CD14-positive monocyte (primary cell): Measurements from ENCODE around the gene FOXA3. TPM values are rescaled to one million over a fixed set of nuclear protein-coding genes. Genes with fewer than 3 reads are reported as not detected.

Source experiments
- DNase-seq, 3 donors: peaks; one replicate each; pipeline ENCODE4 v3.0.0-alpha.2; 2011 to 2022
- H2AFZ ChIP-seq: 2 replicates; pipeline ENCODE4 v1.6.0; 2012; ENCODE audit warnings: mild to moderate bottlenecking, low read depth, low read length, inconsistent platforms; ENCODE audit not compliant: insufficient read depth, poor library complexity, severe bottlenecking
- H3K27ac ChIP-seq, 2 donors: 1 replicate in 1 of 2; 2 replicates in 1 of 2; pipeline ENCODE4 v1.5.1; 2012 to 2013; ENCODE audit warnings: low read length in 2 of 2, control low read depth in 1 of 2, inconsistent platforms in 1 of 2, low read depth in 1 of 2, mild to moderate bottlenecking in 1 of 2
- H3K27me3 ChIP-seq, 2 donors: one replicate each; pipeline versions ENCODE4 v1.6.0 to v1.6.1; 2011 to 2013; ENCODE audit warnings: low read length in 2 of 2; ENCODE audit not compliant: control insufficient read depth in 2 of 2, insufficient read depth in 2 of 2
- H3K36me3 ChIP-seq, 2 donors: replicated peaks in 1 of 2; 1 replicate in 1 of 2; 2 replicates in 1 of 2; pipeline versions ENCODE4 v1.5.1 to v1.6.1; 2012 to 2013; ENCODE audit warnings: low read length in 2 of 2, control low read depth in 1 of 2, inconsistent platforms in 1 of 2, mild to moderate bottlenecking in 1 of 2; ENCODE audit not compliant: insufficient read depth in 2 of 2, control insufficient read depth in 1 of 2
- H3K4me1 ChIP-seq, 2 donors: 1 replicate in 1 of 2; 2 replicates in 1 of 2; pipeline versions ENCODE4 v1.5.1 to v1.6.1; 2012 to 2013; ENCODE audit warnings: low read length in 2 of 2, control low read depth in 1 of 2, inconsistent platforms in 1 of 2, mild to moderate bottlenecking in 1 of 2, moderate library complexity in 1 of 2; ENCODE audit not compliant: insufficient read depth in 2 of 2, control insufficient read depth in 1 of 2
- H3K4me2 ChIP-seq: replicated peaks from 2 replicates; pipeline ENCODE3; 2012; ENCODE audit warnings: low read length, moderate library complexity, mild to moderate bottlenecking; ENCODE audit not compliant: poor library complexity, severe bottlenecking; ENCODE audit errors: extremely low read depth
- H3K4me3 ChIP-seq, 3 experiments: fragments of 200-600 bp in 1 of 3; sonication (generic) in 1 of 3; replicated peaks in 1 of 3; 1 replicate in 2 of 3; 2 replicates in 1 of 3; pipeline ENCODE4 v1.5.1; 2011 to 2013; ENCODE audit warnings: low read length in 3 of 3, mild to moderate bottlenecking in 3 of 3, control low read depth in 2 of 3, low read depth in 2 of 3, inconsistent platforms in 1 of 3, moderate library complexity in 1 of 3
- H3K79me2 ChIP-seq: 2 replicates; pipeline ENCODE4 v1.6.0; 2012; ENCODE audit warnings: mild to moderate bottlenecking, control low read depth, inconsistent platforms, low read length, moderate library complexity; ENCODE audit not compliant: insufficient read depth
- H3K9ac ChIP-seq: 2 replicates; pipeline ENCODE4 v1.6.0; 2017; ENCODE audit warnings: low read length, mild to moderate bottlenecking; ENCODE audit not compliant: insufficient read depth, poor library complexity, severe bottlenecking
- H3K9me3 ChIP-seq, 2 donors: replicated peaks in 1 of 2; 1 replicate in 1 of 2; 2 replicates in 1 of 2; pipeline versions ENCODE4 v1.5.1 to v1.6.1; 2012 to 2013; ENCODE audit warnings: low read length in 2 of 2, control low read depth in 1 of 2; ENCODE audit not compliant: control insufficient read depth in 1 of 2, insufficient read depth in 1 of 2
- H4K20me1 ChIP-seq: 2 replicates; pipeline ENCODE4 v1.6.0; 2012; ENCODE audit warnings: mild to moderate bottlenecking, low read length, control low read depth, moderate library complexity; ENCODE audit not compliant: insufficient read depth
- H3K27ac Mint-ChIP-seq, 7 donors: one replicate each; pipeline ENCODE4 v1.8.0; 2020; ENCODE audit warnings: mild to moderate bottlenecking in 7 of 7, mixed read lengths in 7 of 7, moderate library complexity in 6 of 7, inconsistent platforms in 2 of 7
- H3K27me3 Mint-ChIP-seq, 3 donors: one replicate each; pipeline ENCODE4 v1.8.0; 2021 to 2022; ENCODE audit warnings: low read depth in 3 of 3, mild to moderate bottlenecking in 3 of 3, mixed read lengths in 3 of 3, moderate library complexity in 3 of 3, inconsistent platforms in 1 of 3
- H3K36me3 Mint-ChIP-seq, 2 donors: one replicate each; pipeline ENCODE4 v1.8.0; 2020; ENCODE audit warnings: mixed read lengths in 2 of 2, inconsistent platforms in 1 of 2, mild to moderate bottlenecking in 1 of 2
- H3K4me1 Mint-ChIP-seq: one replicate; pipeline ENCODE4 v1.8.0; 2020; ENCODE audit warnings: mild to moderate bottlenecking, mixed read lengths
- H3K4me3 Mint-ChIP-seq, 2 donors: one replicate each; pipeline ENCODE4 v1.8.0; 2020; ENCODE audit warnings: mild to moderate bottlenecking in 2 of 2, mixed read lengths in 2 of 2, moderate library complexity in 1 of 2
- H3K9me3 Mint-ChIP-seq, 7 donors: one replicate each; pipeline ENCODE4 v1.8.0; 2020 to 2022; ENCODE audit warnings: mixed read lengths in 7 of 7, mild to moderate bottlenecking in 6 of 7, moderate library complexity in 6 of 7, inconsistent platforms in 2 of 7
- WGBS: methylation state at CpG from one replicate; pipeline ENCODE4 v1.1.5; 2013; ENCODE audit warnings: missing lambda C conversion rate; ENCODE audit not compliant: insufficient coverage; 5-methylcytosine and 5-hydroxymethylcytosine counted together
- intact Hi-C, 2 donors: fragments of 100-400 bp; cut with micrococcal nuclease; formaldehyde crosslinking; loops; one replicate each; pipeline versions ENCODE4 v1.15.0 to v1.15.1; 2023
- polyA plus RNA-seq, 3 donors: library from polyadenylated mRNA; depleted of rRNA in 1 of 3; unstranded in 2 of 3; stranded (reverse) in 1 of 3; fragments of 300-500 nt in 2 of 3; fragments of >200 nt in 1 of 3; fragmentation: Illumina TruSeq in 2 of 3; gene quantifications; 1 replicate in 2 of 3; 2 replicates in 1 of 3; pipeline ENCODE4 v1.2.3, GENCODE V29; 2012 to 2021
- TF ChIP-seq, protein P1 (sequence below): fragments of 200-600 bp; IDR thresholded peaks from one replicate; pipeline ENCODE4 v1.8.0; 2022; ENCODE audit warnings: antibody characterized with exemption, mild to moderate bottlenecking

Gene FOXA3
- polyA plus RNA-seq, 3 donors, result not detected

- Mint-ChIP-seq H3K36me3 (no peaks in the 10 kb centered on the region), H3K4me3 (no peak overlapping the region), H3K27ac (no peak overlapping the region), H3K4me1 (no peaks in the 10 kb centered on the region), H3K9me3 (no peaks in the 10 kb centered on the region), H3K27me3 (peaks cover 27 to 53% (median 37%) of the 10 kb centered on the region in 3 donors)
- no peaks in the 10 kb centered on the region for H3K4me1 ChIP-seq
- intact Hi-C loops, result no loop called here
- no peak overlapping the region for H3K9ac ChIP-seq
- DNase-seq, result no peak
- no peaks in the 10 kb centered on the region for H3K27me3 ChIP-seq
- H4K20me1 ChIP-seq, result no peaks in the 10 kb centered on the region
- H3K79me2 ChIP-seq, result no peaks in the 10 kb centered on the region
- H3K4me2 ChIP-seq, result no peak overlapping the region
- no CpG with 5 or more reads among the region's 4 CpGs for WGBS
- H2AFZ ChIP-seq, result no peak overlapping the region
- TF ChIP-seq, protein P1, sequence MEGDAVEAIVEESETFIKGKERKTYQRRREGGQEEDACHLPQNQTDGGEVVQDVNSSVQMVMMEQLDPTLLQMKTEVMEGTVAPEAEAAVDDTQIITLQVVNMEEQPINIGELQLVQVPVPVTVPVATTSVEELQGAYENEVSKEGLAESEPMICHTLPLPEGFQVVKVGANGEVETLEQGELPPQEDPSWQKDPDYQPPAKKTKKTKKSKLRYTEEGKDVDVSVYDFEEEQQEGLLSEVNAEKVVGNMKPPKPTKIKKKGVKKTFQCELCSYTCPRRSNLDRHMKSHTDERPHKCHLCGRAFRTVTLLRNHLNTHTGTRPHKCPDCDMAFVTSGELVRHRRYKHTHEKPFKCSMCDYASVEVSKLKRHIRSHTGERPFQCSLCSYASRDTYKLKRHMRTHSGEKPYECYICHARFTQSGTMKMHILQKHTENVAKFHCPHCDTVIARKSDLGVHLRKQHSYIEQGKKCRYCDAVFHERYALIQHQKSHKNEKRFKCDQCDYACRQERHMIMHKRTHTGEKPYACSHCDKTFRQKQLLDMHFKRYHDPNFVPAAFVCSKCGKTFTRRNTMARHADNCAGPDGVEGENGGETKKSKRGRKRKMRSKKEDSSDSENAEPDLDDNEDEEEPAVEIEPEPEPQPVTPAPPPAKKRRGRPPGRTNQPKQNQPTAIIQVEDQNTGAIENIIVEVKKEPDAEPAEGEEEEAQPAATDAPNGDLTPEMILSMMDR, result no peak
- H3K9me3 ChIP-seq, result no peaks in the 10 kb centered on the region
- no peak overlapping the region for H3K4me3 ChIP-seq
- H3K27ac ChIP-seq, result no peak overlapping the region
- H3K36me3 ChIP-seq, result no peaks in the 10 kb centered on the region
Observed at GRCh38 chr19:45917421-45918091, 53.4 kb downstream of the FOXA3 start.

- Histone ChIP-seq H3K27me3 (no peaks in the 10 kb centered on the region), H3K4me2 (no peak overlapping the region), H3K79me2 (no peaks in the 10 kb centered on the region), H2AFZ (no peak overlapping the region), H3K9ac (no peak overlapping the region), H4K20me1 (no peaks in the 10 kb centered on the region), H3K4me3 (no peak overlapping the region), H3K36me3 (no peaks in the 10 kb centered on the region), H3K27ac (no peak overlapping the region), H3K4me1 (no peaks in the 10 kb centered on the region), H3K9me3 (no peaks in the 10 kb centered on the region)
- no peak for DNase-seq
- no peak overlapping the region for H3K27ac Mint-ChIP-seq
- intact Hi-C loops, result no loop called here
- no peaks in the 10 kb centered on the region for H3K36me3 Mint-ChIP-seq
- TF ChIP-seq, protein P1, result no peak
- no peaks in the 10 kb centered on the region for H3K4me1 Mint-ChIP-seq
- WGBS, result 73% methylated on average over 3 of the region's 4 CpGs
- H3K9me3 Mint-ChIP-seq, result no peaks in the 10 kb centered on the region
- peak overlapping the region in 1 of 2 donors; percentile 11 for H3K4me3 Mint-ChIP-seq
- H3K27me3 Mint-ChIP-seq, result peaks cover 22 to 49% (median 35%) of the 10 kb centered on the region in 3 donors
Observed at GRCh38 chr19:45918721-45919120, 54.6 kb downstream of the FOXA3 start.
